ENCODE results near the gene CDK11B. TPM values are rescaled to one million over a fixed set of nuclear protein-coding genes. Genes with fewer than 3 reads are reported as not detected.

CDK11B gene
- polyA plus RNA-seq, 4 donors, result 24.6 to 61.7 (median 45.1) TPM

DNA sequence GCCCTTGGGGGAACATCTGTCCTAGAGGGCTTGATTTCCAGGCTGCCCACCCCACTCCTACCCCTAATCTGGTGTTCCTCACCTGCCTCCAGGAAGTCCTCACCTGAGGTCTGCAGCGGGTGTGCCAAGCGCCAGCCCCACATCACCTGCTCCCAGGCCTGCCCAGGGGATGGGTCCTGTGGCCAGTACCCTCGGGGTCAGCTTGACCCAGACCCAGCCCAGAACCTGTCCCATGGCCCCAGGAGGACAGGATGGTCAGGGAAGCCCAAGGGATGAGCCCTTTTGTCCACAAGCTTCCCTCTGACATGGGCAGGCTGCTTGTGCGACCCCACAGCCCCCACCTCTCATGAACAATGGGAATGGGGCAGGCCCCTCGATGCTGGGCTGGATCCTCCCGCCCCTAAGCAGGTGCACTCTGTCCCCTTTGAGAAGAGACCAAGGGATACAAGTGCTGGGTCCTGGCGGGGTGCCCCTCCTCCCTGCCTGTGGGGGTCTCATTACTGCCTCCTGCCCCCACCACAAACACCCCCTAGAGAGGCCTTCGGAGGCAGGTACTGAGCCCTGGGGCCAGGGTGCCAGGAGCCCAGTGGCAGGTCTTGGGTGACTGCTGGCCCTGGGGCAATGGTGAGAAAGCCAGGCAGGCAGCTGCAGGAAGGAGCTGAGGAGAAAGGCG lies 40.3 kb downstream of the CDK11B start:
- H3K4me3 ChIP-seq (ENCODE audit: low read depth in 1 of 3, low read length in 3 of 3), result no peak overlapping the region
- peaks cover 0 to 11% (median 5%) of the 10 kb centered on the region in 3 donors for H3K4me1 ChIP-seq (ENCODE audit: control insufficient read depth in 3 of 3, insufficient read depth in 2 of 3, low read depth in 1 of 3, low read length in 2 of 3)
- H3K27ac ChIP-seq (ENCODE audit: low read depth in 1 of 3, low read length in 2 of 3), result no peak overlapping the region
- H3K36me3 ChIP-seq (ENCODE audit: control insufficient read depth in 3 of 3, insufficient read depth in 2 of 3, low read depth in 1 of 3, low read length in 3 of 3), result peaks cover 0 to 48% (median 0%) of the 10 kb centered on the region in 3 donors
- H3K9me3 ChIP-seq (ENCODE audit: control insufficient read depth in 2 of 2, insufficient read depth in 1 of 2, low read depth in 1 of 2, low read length in 1 of 2), result no peaks in the 10 kb centered on the region
- FAIRE-seq (no peak), DNase-seq (no peak)
- WGBS, 3 donors, result 90 to 92% (median 91%) methylated on average over 9 of the region's 9 CpGs
- no peaks in the 10 kb centered on the region for H3K27me3 ChIP-seq (ENCODE audit: control insufficient read depth in 3 of 3, insufficient read depth in 3 of 3, low read length in 3 of 3)

DNA sequence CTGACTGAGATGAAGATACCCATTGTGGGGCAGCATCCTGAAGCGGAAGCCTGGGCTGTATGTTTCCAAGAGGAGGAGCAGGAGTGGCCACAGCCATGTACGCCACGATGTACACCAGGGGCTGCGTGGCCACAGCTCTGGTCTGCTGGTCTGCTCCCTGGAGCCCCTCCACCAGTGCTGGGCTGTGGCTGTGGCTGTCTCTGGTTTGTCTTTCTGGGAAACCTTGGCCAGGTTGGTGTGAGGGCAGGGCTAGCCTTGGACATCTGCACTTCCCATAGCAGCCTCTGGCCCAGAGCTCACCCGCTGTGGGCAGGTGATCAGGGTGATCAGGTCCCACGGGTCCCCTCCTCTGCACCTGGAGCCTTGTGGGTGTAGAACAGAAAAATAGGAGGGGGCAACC lies 40.9 kb downstream of the CDK11B start:
- Histone ChIP-seq H3K36me3 (ENCODE audit: control insufficient read depth in 3 of 3, insufficient read depth in 2 of 3, low read depth in 1 of 3, low read length in 3 of 3) (peaks cover 0 to 47% (median 0%) of the 10 kb centered on the region in 3 donors), H3K27ac (ENCODE audit: low read depth in 1 of 3, low read length in 2 of 3) (no peak overlapping the region), H3K9me3 (ENCODE audit: control insufficient read depth in 2 of 2, insufficient read depth in 1 of 2, low read depth in 1 of 2, low read length in 1 of 2) (no peaks in the 10 kb centered on the region), H3K4me1 (ENCODE audit: control insufficient read depth in 3 of 3, insufficient read depth in 2 of 3, low read depth in 1 of 3, low read length in 2 of 3) (peaks cover 0 to 15% (median 5%) of the 10 kb centered on the region in 3 donors), H3K4me3 (ENCODE audit: low read depth in 1 of 3, low read length in 3 of 3) (no peak overlapping the region), H3K27me3 (ENCODE audit: control insufficient read depth in 3 of 3, insufficient read depth in 3 of 3, low read length in 3 of 3) (no peaks in the 10 kb centered on the region)
- DNase-seq (no peak), FAIRE-seq (no peak)
- WGBS, 3 donors, result 90 to 91% (median 90%) methylated on average over 6 of the region's 6 CpGs

GRCh38 chr1:1617516-1617915 lies 41.3 kb downstream of the CDK11B start:
- Histone ChIP-seq H3K27ac (ENCODE audit: low read depth in 1 of 3, low read length in 2 of 3) (no peak overlapping the region), H3K36me3 (ENCODE audit: control insufficient read depth in 3 of 3, insufficient read depth in 2 of 3, low read depth in 1 of 3, low read length in 3 of 3) (peaks cover 0 to 43% (median 0%) of the 10 kb centered on the region in 3 donors), H3K27me3 (ENCODE audit: control insufficient read depth in 3 of 3, insufficient read depth in 3 of 3, low read length in 3 of 3) (no peaks in the 10 kb centered on the region), H3K9me3 (ENCODE audit: control insufficient read depth in 2 of 2, insufficient read depth in 1 of 2, low read depth in 1 of 2, low read length in 1 of 2) (no peaks in the 10 kb centered on the region), H3K4me1 (ENCODE audit: control insufficient read depth in 3 of 3, insufficient read depth in 2 of 3, low read depth in 1 of 3, low read length in 2 of 3) (peaks cover 0 to 15% (median 5%) of the 10 kb centered on the region in 3 donors), H3K4me3 (ENCODE audit: low read depth in 1 of 3, low read length in 3 of 3) (no peak overlapping the region)
- DNase-seq (no peak), FAIRE-seq (no peak)
- WGBS, 3 donors, result 91 to 93% (median 92%) methylated on average over 11 of the region's 11 CpGs

- Histone ChIP-seq H3K27ac (ENCODE audit: low read depth in 1 of 3, low read length in 2 of 3) (no peak overlapping the region), H3K4me1 (ENCODE audit: control insufficient read depth in 3 of 3, insufficient read depth in 2 of 3, low read depth in 1 of 3, low read length in 2 of 3) (peaks cover 0 to 15% (median 5%) of the 10 kb centered on the region in 3 donors), H3K4me3 (ENCODE audit: low read depth in 1 of 3, low read length in 3 of 3) (peak overlapping the region in 2 of 3 donors; percentile 61 to 95), H3K36me3 (ENCODE audit: control insufficient read depth in 3 of 3, insufficient read depth in 2 of 3, low read depth in 1 of 3, low read length in 3 of 3) (peaks cover 0 to 37% (median 0%) of the 10 kb centered on the region in 3 donors), H3K9me3 (ENCODE audit: control insufficient read depth in 2 of 2, insufficient read depth in 1 of 2, low read depth in 1 of 2, low read length in 1 of 2) (no peaks in the 10 kb centered on the region), H3K27me3 (ENCODE audit: control insufficient read depth in 3 of 3, insufficient read depth in 3 of 3, low read length in 3 of 3) (no peaks in the 10 kb centered on the region)
- 54 to 79% (median 60%) methylated on average over 19 of the region's 19 CpGs for WGBS, 3 donors
- no peak for DNase-seq
- no peak for FAIRE-seq
These were observed 42.0 kb downstream of the CDK11B start for GRCh38 chr1:1616838-1617237.

DNA sequence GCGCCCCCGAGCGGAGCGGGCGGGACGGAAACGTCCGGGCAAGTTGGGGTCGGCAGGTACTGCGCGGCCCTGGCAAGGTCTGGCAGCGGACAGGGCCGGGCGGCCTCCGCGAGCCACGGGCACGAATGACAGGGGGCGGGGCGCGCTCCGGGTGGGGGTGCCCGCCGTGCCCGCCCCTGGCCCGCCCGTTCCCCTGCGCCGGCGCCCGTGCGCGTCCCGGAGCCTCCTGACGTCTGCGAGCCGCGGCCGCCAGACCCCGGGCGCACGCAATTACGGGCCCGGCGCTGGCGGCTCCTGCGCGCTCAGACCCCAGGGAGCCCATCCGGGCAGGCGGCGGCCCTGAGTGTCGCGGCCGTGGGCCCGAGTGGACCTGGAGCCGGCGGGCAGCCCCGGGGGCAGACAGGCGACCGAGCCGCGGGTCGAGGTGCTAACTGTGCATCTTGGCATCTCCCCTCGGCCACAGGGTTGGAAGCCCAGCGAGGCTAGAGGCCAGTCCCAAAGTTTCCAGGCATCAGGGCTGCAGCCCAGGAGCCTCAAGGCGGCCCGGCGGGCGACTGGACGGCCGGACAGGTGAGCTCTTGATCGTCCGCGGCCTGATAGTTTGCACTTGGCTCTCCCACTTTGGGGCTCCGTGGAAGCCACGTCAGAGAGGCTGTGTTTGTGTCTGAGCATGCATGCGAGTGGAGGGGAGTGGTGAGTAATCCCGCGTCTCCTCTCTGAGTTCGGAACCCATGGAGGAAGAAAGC lies 42.6 kb downstream of the CDK11B start:
- WGBS, 3 donors, result 2 to 9% (median 6%) methylated on average over 45 to 80 of the region's 80 CpGs
- H3K4me1 ChIP-seq (ENCODE audit: control insufficient read depth in 3 of 3, insufficient read depth in 2 of 3, low read depth in 1 of 3, low read length in 2 of 3), result peaks cover 0 to 15% (median 5%) of the 10 kb centered on the region in 3 donors
- peak overlapping the region; percentile 61 to 95 (median 88) for H3K4me3 ChIP-seq (ENCODE audit: low read depth in 1 of 3, low read length in 3 of 3)
- peak in 1 of 2 donors; percentile 51 for DNase-seq
- peak overlapping the region in 2 of 3 donors; percentile 96 to 100 for H3K27ac ChIP-seq (ENCODE audit: low read depth in 1 of 3, low read length in 2 of 3)
- FAIRE-seq, result no peak
- no peaks in the 10 kb centered on the region for H3K9me3 ChIP-seq (ENCODE audit: control insufficient read depth in 2 of 2, insufficient read depth in 1 of 2, low read depth in 1 of 2, low read length in 1 of 2)
- H3K36me3 ChIP-seq (ENCODE audit: control insufficient read depth in 3 of 3, insufficient read depth in 2 of 3, low read depth in 1 of 3, low read length in 3 of 3), result peaks cover 0 to 35% (median 0%) of the 10 kb centered on the region in 3 donors
- H3K27me3 ChIP-seq (ENCODE audit: control insufficient read depth in 3 of 3, insufficient read depth in 3 of 3, low read length in 3 of 3), result no peaks in the 10 kb centered on the region

- FAIRE-seq (no peak), DNase-seq (peak; percentile 97)
- Histone ChIP-seq H3K27ac (ENCODE audit: low read depth in 1 of 3, low read length in 2 of 3) (peak within 1 kb of the TSS; percentile 96 to 100 (median 100)), H3K27me3 (ENCODE audit: control insufficient read depth in 3 of 3, insufficient read depth in 3 of 3, low read length in 3 of 3) (no peaks in the 10 kb centered on the region), H3K4me1 (ENCODE audit: control insufficient read depth in 3 of 3, insufficient read depth in 2 of 3, low read depth in 1 of 3, low read length in 2 of 3) (peaks cover 0 to 15% (median 5%) of the 10 kb centered on the region in 3 donors), H3K4me3 (ENCODE audit: low read depth in 1 of 3, low read length in 3 of 3) (peak within 1 kb of the TSS; percentile 88 to 100 (median 95)), H3K36me3 (ENCODE audit: control insufficient read depth in 3 of 3, insufficient read depth in 2 of 3, low read depth in 1 of 3, low read length in 3 of 3) (peaks cover 0 to 31% (median 1%) of the 10 kb centered on the region in 3 donors), H3K9me3 (ENCODE audit: control insufficient read depth in 2 of 2, insufficient read depth in 1 of 2, low read depth in 1 of 2, low read length in 1 of 2) (no peaks in the 10 kb centered on the region)
- WGBS, 3 donors, result 0 to 1% (median 1%) methylated on average over 55 to 107 of the region's 107 CpGs
These were observed 43.4 kb downstream of the CDK11B start, which contains the start of gene MIB2 for GRCh38 chr1:1615256-1616044. Gene MIB2, plus strand, starts transcription at chr1:1615500. Its CDS starts 7,953 bp downstream, at chr1:1623453.

GRCh38 chr1:1614954-1615255 lies 43.9 kb downstream of the CDK11B start:
- Histone ChIP-seq H3K4me1 (ENCODE audit: control insufficient read depth in 3 of 3, insufficient read depth in 2 of 3, low read depth in 1 of 3, low read length in 2 of 3) (peaks cover 0 to 15% (median 5%) of the 10 kb centered on the region in 3 donors), H3K27ac (ENCODE audit: low read depth in 1 of 3, low read length in 2 of 3) (peak overlapping the region in 2 of 3 donors; percentile 76 to 100), H3K4me3 (ENCODE audit: low read depth in 1 of 3, low read length in 3 of 3) (peak overlapping the region; percentile 63 to 100 (median 95)), H3K27me3 (ENCODE audit: control insufficient read depth in 3 of 3, insufficient read depth in 3 of 3, low read length in 3 of 3) (no peaks in the 10 kb centered on the region), H3K36me3 (ENCODE audit: control insufficient read depth in 3 of 3, insufficient read depth in 2 of 3, low read depth in 1 of 3, low read length in 3 of 3) (peaks cover 0 to 27% (median 2%) of the 10 kb centered on the region in 3 donors), H3K9me3 (ENCODE audit: control insufficient read depth in 2 of 2, insufficient read depth in 1 of 2, low read depth in 1 of 2, low read length in 1 of 2) (no peaks in the 10 kb centered on the region)
- WGBS, 3 donors, result 0 to 1% (median 1%) methylated on average over 20 to 23 of the region's 23 CpGs
- DNase-seq (no peak), FAIRE-seq (no peak)

Data from small intestine (tissue), 7 donors.